HuH-7.5 (cell line): ENCODE results near the gene DSPP.

ENCODE experiments used
- DNase-seq: peaks from one replicate; pipeline ENCODE4 v3.0.0; 2011; ENCODE audit warnings: low spot score

The DSPP gene

DNA sequence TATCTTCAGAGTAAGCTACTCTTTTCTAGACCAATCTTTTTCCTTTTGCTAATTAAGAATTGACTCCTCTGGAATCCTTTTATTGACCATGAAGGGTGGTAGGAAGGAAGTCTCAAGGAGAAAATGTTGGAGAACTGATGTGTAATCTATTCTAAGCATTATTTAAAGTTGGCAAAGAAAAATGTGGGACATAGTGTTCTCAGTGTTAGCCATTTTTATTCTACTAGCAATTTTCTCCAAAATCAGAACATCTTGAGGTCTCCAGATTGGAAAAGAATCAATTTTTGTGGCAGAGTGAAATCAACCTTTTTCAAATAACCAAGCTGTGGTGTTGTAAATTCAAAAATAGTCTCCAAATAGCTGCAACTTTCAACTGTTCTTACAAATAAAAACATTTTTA, 23.3 kb downstream of the DSPP start:
- no peak for DNase-seq

DNA sequence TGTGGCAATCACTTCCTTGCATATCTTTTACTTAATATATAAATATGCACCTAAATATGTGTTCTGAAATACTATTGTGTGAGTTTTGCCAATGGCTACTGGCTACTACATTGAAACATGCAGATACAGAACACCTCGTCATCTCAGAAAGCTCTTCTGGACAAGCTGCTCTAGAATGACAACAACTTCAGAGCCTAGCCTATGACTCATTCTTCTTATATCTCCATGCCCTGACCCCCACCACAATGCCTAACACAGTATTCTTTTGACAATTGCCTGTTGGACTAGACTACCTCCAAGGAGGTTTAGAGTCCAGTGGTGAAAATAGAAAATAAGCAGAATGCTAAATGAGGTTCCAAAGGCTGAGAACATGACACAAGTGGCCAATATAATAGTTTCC, 24.1 kb downstream of the DSPP start:
- DNase-seq: no peak

- DNase-seq: no peak
Observed at GRCh38 chr4:87633243-87633642, 24.9 kb downstream of the DSPP start.

- DNase-seq: no peak
Observed at GRCh38 chr4:87644286-87644685, 36.0 kb downstream of the DSPP start.

GRCh38 chr4:87649980-87650379, 41.7 kb downstream of the DSPP start, which contains the start of gene DMP1:
DMP1 (plus strand) TSS chr4:87650280; CDS start chr4:87656493, 6,213 bp downstream.
- no peak for DNase-seq

GRCh38 chr4:87650938-87651337, 42.6 kb downstream of the DSPP start:
- no peak for DNase-seq

DNA sequence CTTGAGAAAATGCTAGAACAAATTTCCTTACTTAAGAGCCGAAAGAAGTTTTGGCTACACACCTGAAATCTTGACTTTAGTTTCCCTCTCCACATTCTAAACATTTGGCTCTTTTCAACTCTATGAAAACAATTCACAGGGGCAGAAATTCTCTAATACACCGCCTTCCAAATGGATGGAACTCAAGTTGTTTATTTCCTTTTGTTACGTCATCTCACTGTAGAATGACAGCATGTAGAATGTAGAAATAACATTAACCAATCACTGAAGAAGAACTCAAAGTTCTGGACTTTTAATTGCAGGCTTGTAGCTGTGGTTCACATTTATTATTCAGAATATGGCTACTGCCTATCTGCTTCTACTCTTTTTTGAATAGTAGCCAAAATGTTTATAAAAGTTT, 43.6 kb downstream of the DSPP start:
- no peak for DNase-seq

DNA sequence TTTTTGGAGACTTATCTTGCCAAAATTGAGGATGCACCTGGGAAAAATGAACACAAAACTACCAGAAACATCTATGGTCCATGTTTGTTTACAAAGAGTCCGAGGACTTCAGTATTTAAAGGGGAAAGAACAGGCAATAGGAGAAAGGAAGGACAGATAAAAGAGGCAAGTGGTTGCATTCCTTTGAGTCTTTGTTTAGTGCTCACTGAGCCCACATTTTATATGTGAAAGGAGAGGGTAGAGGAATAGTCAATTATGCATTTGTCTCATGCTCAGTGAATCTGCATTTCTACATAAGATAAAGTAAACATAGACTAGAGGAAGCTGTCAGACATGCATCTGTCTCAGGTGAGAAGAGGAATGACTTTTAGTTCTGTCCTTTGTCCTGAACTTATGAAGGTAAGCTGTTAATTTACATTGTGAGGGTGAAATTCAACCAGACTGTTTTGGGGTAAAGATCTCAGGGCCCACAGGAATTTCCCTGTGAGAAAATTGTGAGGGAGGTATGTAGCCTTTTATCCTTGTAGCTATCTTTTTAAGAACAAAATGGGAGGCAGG, 46.2 kb downstream of the DSPP start:
- no peak for DNase-seq

GRCh38 chr4:87657525-87657924, 49.2 kb downstream of the DSPP start:
- no peak for DNase-seq

DNA sequence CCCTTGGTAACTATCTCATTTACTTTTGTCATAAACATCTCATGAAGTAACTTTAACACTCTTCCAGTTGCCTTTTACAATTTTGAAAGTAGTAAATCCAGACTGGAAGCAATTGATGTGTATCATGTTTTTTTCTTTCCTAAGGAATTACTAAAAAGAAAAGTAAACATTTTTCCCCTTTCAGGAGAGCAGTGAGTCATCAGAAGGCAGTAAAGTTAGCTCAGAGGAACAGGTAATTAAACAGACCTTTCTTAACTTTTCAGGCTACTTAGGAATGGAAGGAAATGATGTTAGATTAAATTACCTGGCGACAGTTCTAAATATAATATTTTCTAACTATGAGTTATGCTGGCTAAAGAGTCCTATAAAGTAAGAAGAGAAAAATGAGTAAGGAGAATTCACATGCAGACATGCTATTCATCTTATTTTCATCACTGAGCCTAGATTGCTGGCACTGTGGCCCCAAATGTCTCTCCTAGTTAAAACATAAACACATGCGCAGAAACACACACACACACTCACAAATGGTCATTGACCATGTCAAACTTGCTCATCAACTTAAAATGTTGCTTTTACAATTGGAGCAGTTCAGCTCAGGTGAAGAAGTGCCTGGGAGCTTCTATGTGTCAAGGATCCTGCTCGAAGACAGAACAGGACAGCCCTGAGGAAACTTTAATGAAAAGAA, 51.1 kb downstream of the DSPP start:
- DNase-seq: no peak

DNA sequence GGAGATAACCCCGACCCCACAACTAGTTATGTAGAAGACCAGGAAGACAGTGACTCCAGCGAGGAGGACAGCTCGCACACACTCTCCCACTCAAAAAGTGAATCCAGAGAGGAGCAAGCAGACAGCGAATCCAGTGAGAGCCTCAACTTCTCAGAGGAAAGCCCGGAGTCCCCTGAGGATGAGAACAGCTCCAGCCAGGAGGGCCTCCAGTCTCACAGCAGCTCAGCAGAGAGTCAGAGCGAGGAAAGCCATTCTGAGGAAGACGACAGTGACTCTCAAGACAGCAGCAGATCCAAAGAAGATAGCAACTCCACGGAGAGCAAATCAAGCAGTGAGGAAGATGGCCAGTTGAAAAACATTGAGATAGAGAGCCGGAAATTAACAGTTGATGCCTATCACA, 54.5 kb downstream of the DSPP start:
- no peak for DNase-seq
